Neural cell (in vitro differentiated cells): Measurements from ENCODE around the gene GNPTAB. TPM values are rescaled to one million over a fixed set of nuclear protein-coding genes. Genes with fewer than 3 reads are reported as not detected.

Experiments
- H2AFZ ChIP-seq: fragments of 200-600, 300-800 bp; sonication (generic), shearing (Covaris generic); 2 replicates; pipeline ENCODE4 v1.6.0; 2014; ENCODE audit warnings: low read depth, mild to moderate bottlenecking, antibody characterized with exemption, low read length, moderate library complexity
- H3F3A ChIP-seq: fragments of 200-600 bp; shearing (Covaris generic); 2 replicates; pipeline ENCODE4 v1.6.1; 2016; ENCODE audit warnings: mild to moderate bottlenecking, moderate library complexity, mixed read lengths, antibody characterized with exemption, low read length; ENCODE audit not compliant: insufficient read depth, poor library complexity, severe bottlenecking
- H3K27ac ChIP-seq: fragments of 200-600, 300-800 bp; sonication (generic), shearing (Covaris generic); 2 replicates; pipeline ENCODE4 v1.5.1; 2014; ENCODE audit warnings: mild to moderate bottlenecking, low read length, moderate library complexity
- H3K27me3 ChIP-seq: fragments of 300-800, 200-600 bp; sonication (generic), shearing (Covaris generic); 2 replicates; pipeline ENCODE4 v1.6.0; 2014; ENCODE audit warnings: mild to moderate bottlenecking, low read depth, low read length, moderate library complexity; ENCODE audit not compliant: insufficient read depth
- H3K36me3 ChIP-seq: fragments of 300-800, 200-600 bp; sonication (generic), shearing (Covaris generic); 2 replicates; pipeline ENCODE4 v1.5.1; 2014; ENCODE audit warnings: mild to moderate bottlenecking, antibody characterized with exemption, low read length, moderate library complexity; ENCODE audit not compliant: insufficient read depth
- H3K4me2 ChIP-seq: fragments of 300-800, 200-600 bp; sonication (generic), shearing (Covaris generic); 2 replicates; pipeline ENCODE4 v1.6.0; 2014; ENCODE audit warnings: mild to moderate bottlenecking, low read length
- H3K4me3 ChIP-seq: fragments of 300-800, 200-600 bp; sonication (generic), shearing (Covaris generic); 2 replicates; pipeline ENCODE4 v1.5.1; 2014; ENCODE audit warnings: mild to moderate bottlenecking, low read length, moderate library complexity
- H3K79me2 ChIP-seq: fragments of 200-600 bp; shearing (Covaris generic); replicated peaks from 2 replicates; pipeline ENCODE4 v1.6.0; 2014; ENCODE audit warnings: mild to moderate bottlenecking, low read length, moderate library complexity; ENCODE audit not compliant: insufficient read depth
- H3K9ac ChIP-seq: fragments of 300-800, 200-600 bp; sonication (generic), shearing (Covaris generic); 2 replicates; pipeline ENCODE4 v1.6.1; 2016; ENCODE audit warnings: mild to moderate bottlenecking, low read length, mixed read lengths
- H3K9me2 ChIP-seq: fragments of 200-600 bp; shearing (Covaris generic); 2 replicates; pipeline ENCODE4 v1.6.1; 2016; ENCODE audit warnings: mild to moderate bottlenecking, low read length, mixed read lengths; ENCODE audit not compliant: insufficient read depth
- H3K9me3 ChIP-seq: fragments of 200-600, 300-800 bp; sonication (generic), shearing (Covaris generic); 2 replicates; pipeline ENCODE4 v1.6.1; 2016; ENCODE audit warnings: mild to moderate bottlenecking, mixed run types, low read length, moderate library complexity, mixed read lengths
- H4K20me1 ChIP-seq: fragments of 200-600 bp; shearing (Covaris generic); 2 replicates; pipeline ENCODE4 v1.6.1; 2016; ENCODE audit warnings: mild to moderate bottlenecking, mixed run types; ENCODE audit not compliant: insufficient read depth
- EP300 ChIP-seq: fragments of 450-650 bp; conservative IDR thresholded peaks from 2 replicates; pipeline ENCODE4 v1.6.1; 2014; ENCODE audit warnings: antibody characterized with exemption, mild to moderate bottlenecking, moderate library complexity; ENCODE audit not compliant: poor library complexity, severe bottlenecking
- EZH2 ChIP-seq: fragments of 200-600, 300-800 bp; shearing (Covaris generic), sonication (generic); IDR thresholded peaks from 2 replicates; pipeline ENCODE4 v1.6.1; 2014; ENCODE audit warnings: antibody characterized with exemption, low read length, borderline replicate concordance, mild to moderate bottlenecking; ENCODE audit not compliant: insufficient read depth, poor library complexity, severe bottlenecking
- MXI1 ChIP-seq: fragments of 450-650 bp; conservative IDR thresholded peaks from 2 replicates; pipeline ENCODE4 v1.6.1; 2014; ENCODE audit warnings: antibody characterized with exemption, mild to moderate bottlenecking; ENCODE audit not compliant: poor library complexity, severe bottlenecking
- POLR2AphosphoS5 ChIP-seq: IDR thresholded peaks from 2 replicates; pipeline ENCODE4 v1.6.1; 2012
- RAD21 ChIP-seq: fragments of 450-650 bp; conservative IDR thresholded peaks from 2 replicates; pipeline ENCODE4 v1.6.1; 2014; ENCODE audit warnings: antibody characterized with exemption, mild to moderate bottlenecking, moderate library complexity
- SMC3 ChIP-seq: fragments of 450-650 bp; conservative IDR thresholded peaks from 2 replicates; pipeline ENCODE4 v1.6.1; 2014; ENCODE audit warnings: antibody characterized with exemption, mild to moderate bottlenecking, moderate library complexity; ENCODE audit not compliant: poor library complexity
- TAF1 ChIP-seq: IDR thresholded peaks from 2 replicates; pipeline ENCODE4 v1.6.1; 2012; ENCODE audit warnings: low read depth
- polyA plus RNA-seq: library from polyadenylated mRNA; depleted of rRNA; stranded (reverse); fragments of >200 nt; gene quantifications from 2 replicates; pipeline ENCODE4 v1.2.3, GENCODE V29; 2014
- TF ChIP-seq, protein P1 (sequence below): IDR thresholded peaks from 2 replicates; pipeline ENCODE4 v1.6.1; 2012; ENCODE audit warnings: borderline replicate concordance
- TF ChIP-seq, protein P2 (sequence below): fragments of 450-650 bp; IDR thresholded peaks from 2 replicates; pipeline ENCODE4 v1.5.1; 2014; ENCODE audit warnings: antibody characterized with exemption, mild to moderate bottlenecking, moderate library complexity; ENCODE audit not compliant: poor library complexity, severe bottlenecking

GNPTAB gene
- polyA plus RNA-seq, 1 donor from 2014 or later = 80.0 TPM

DNA sequence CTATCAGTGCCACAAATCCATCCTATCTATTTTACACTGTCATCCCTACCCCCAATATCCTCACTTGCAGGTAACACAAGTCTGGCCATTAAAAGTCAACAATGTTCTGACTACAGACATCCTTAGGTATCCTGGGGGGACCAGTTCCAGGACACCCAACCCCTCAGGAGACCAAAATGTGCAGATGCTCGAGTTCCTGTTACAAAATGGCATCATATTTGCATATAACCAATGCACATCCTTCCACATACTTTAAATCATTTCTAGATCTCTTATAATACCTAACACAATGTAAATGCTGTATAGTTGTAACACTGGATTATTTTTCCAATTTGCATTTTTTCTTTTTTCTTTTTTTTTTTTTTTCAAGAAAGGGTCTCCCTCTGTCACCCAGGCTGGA is 98.4 kb downstream of the GNPTAB start:
- no peaks in the 10 kb centered on the region for H3K9me3 ChIP-seq
- no peaks in the 10 kb centered on the region for H3K9me2 ChIP-seq
- no peaks in the 10 kb centered on the region for H3F3A ChIP-seq
- no peak overlapping the region for H2AFZ ChIP-seq
- H3K79me2 ChIP-seq = no peaks in the 10 kb centered on the region
- H3K36me3 ChIP-seq = no peaks in the 10 kb centered on the region
- H4K20me1 ChIP-seq = no peaks in the 10 kb centered on the region
- no peaks in the 10 kb centered on the region for H3K27me3 ChIP-seq
- H3K4me2 ChIP-seq = no peak overlapping the region
- no peak for TF ChIP-seq SMC3
- TF ChIP-seq MXI1 = no peak
- no peak for TF ChIP-seq EP300
- TF ChIP-seq, protein P1, sequence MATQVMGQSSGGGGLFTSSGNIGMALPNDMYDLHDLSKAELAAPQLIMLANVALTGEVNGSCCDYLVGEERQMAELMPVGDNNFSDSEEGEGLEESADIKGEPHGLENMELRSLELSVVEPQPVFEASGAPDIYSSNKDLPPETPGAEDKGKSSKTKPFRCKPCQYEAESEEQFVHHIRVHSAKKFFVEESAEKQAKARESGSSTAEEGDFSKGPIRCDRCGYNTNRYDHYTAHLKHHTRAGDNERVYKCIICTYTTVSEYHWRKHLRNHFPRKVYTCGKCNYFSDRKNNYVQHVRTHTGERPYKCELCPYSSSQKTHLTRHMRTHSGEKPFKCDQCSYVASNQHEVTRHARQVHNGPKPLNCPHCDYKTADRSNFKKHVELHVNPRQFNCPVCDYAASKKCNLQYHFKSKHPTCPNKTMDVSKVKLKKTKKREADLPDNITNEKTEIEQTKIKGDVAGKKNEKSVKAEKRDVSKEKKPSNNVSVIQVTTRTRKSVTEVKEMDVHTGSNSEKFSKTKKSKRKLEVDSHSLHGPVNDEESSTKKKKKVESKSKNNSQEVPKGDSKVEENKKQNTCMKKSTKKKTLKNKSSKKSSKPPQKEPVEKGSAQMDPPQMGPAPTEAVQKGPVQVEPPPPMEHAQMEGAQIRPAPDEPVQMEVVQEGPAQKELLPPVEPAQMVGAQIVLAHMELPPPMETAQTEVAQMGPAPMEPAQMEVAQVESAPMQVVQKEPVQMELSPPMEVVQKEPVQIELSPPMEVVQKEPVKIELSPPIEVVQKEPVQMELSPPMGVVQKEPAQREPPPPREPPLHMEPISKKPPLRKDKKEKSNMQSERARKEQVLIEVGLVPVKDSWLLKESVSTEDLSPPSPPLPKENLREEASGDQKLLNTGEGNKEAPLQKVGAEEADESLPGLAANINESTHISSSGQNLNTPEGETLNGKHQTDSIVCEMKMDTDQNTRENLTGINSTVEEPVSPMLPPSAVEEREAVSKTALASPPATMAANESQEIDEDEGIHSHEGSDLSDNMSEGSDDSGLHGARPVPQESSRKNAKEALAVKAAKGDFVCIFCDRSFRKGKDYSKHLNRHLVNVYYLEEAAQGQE = no peak
- no peak for TF ChIP-seq POLR2AphosphoS5
- TF ChIP-seq, protein P2, sequence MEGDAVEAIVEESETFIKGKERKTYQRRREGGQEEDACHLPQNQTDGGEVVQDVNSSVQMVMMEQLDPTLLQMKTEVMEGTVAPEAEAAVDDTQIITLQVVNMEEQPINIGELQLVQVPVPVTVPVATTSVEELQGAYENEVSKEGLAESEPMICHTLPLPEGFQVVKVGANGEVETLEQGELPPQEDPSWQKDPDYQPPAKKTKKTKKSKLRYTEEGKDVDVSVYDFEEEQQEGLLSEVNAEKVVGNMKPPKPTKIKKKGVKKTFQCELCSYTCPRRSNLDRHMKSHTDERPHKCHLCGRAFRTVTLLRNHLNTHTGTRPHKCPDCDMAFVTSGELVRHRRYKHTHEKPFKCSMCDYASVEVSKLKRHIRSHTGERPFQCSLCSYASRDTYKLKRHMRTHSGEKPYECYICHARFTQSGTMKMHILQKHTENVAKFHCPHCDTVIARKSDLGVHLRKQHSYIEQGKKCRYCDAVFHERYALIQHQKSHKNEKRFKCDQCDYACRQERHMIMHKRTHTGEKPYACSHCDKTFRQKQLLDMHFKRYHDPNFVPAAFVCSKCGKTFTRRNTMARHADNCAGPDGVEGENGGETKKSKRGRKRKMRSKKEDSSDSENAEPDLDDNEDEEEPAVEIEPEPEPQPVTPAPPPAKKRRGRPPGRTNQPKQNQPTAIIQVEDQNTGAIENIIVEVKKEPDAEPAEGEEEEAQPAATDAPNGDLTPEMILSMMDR = no peak
- no peak for TF ChIP-seq TAF1
- no peak for TF ChIP-seq RAD21
- no peak for TF ChIP-seq EZH2
- no peak overlapping the region for H3K9ac ChIP-seq
- no peak overlapping the region for H3K4me3 ChIP-seq
- H3K27ac ChIP-seq = no peak overlapping the region

DNA sequence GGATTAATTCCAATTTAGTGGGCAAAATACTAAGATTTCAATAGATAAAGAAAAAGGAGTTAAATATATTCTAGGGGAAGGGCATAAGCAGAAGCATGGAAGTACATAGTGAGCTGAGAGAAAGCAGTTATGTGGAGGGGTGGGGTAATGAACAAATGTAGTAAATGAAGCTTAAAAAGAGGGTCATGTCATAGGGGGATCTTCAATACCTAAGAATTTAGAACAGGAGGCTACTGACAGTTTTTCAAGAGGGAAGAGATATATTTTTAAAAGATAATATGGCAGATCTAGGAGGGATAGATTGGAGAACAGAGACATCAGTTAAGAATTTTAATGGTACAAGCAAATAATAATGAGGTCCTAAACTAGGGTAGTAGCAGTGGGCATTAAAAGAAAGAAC is 100.9 kb downstream of the GNPTAB start:
- H3K4me2 ChIP-seq = no peak overlapping the region
- peaks cover 5% of the 10 kb centered on the region for H3K36me3 ChIP-seq
- H3K9me2 ChIP-seq = no peaks in the 10 kb centered on the region
- H3K9ac ChIP-seq = no peak overlapping the region
- no peak for TF ChIP-seq MXI1
- TF ChIP-seq, protein P1 = no peak
- H4K20me1 ChIP-seq = no peaks in the 10 kb centered on the region
- no peak overlapping the region for H3K27ac ChIP-seq
- H2AFZ ChIP-seq = no peak overlapping the region
- H3K27me3 ChIP-seq = no peaks in the 10 kb centered on the region
- no peak overlapping the region for H3K4me3 ChIP-seq
- H3K79me2 ChIP-seq = no peaks in the 10 kb centered on the region
- no peaks in the 10 kb centered on the region for H3F3A ChIP-seq
- H3K9me3 ChIP-seq = no peaks in the 10 kb centered on the region
